Left lung (tissue), 10 donors: Measurements from ENCODE around the gene ATP10A. TPM values are rescaled to one million over a fixed set of nuclear protein-coding genes. Genes with fewer than 3 reads are reported as not detected.

Experiments used
- ATAC-seq: fragments of 200-7000 bp; cut with Tn5 transposase; one replicate; pipeline ENCODE4 v1.9.1; 2020; ENCODE audit warnings: moderate library complexity
- DNase-seq, 4 donors: peaks; one replicate each; pipeline ENCODE4 v3.0.0-alpha.2; 2013 to 2020
- H3K27ac ChIP-seq, 2 donors: fragments of 200-600 bp; sonication (generic) in 1 of 2; one replicate each; pipeline versions ENCODE4 v1.5.0 to v1.8.0; 2020 to 2021
- H3K27me3 ChIP-seq, 2 donors: fragments of 200-600 bp; sonication (generic) in 1 of 2; one replicate each; pipeline versions ENCODE4 v1.5.0 to v1.8.0; 2020 to 2021
- H3K36me3 ChIP-seq, 2 donors: fragments of 200-600 bp; sonication (generic) in 1 of 2; one replicate each; pipeline versions ENCODE4 v1.5.0 to v1.8.0; 2020 to 2021
- H3K4me1 ChIP-seq, 2 donors: fragments of 200-600 bp; one replicate each; pipeline ENCODE4 v1.8.0; 2021
- H3K4me3 ChIP-seq, 2 donors: fragments of 200-600 bp; sonication (generic) in 1 of 2; one replicate each; pipeline versions ENCODE4 v1.5.0 to v1.8.0; 2020 to 2021; ENCODE audit warnings: mild to moderate bottlenecking in 1 of 2
- H3K9me3 ChIP-seq, 2 donors: fragments of 200-600 bp; sonication (generic) in 1 of 2; one replicate each; pipeline versions ENCODE4 v1.5.0 to v1.8.0; 2020 to 2021
- CTCF ChIP-seq, 2 donors: fragments of 200-600 bp; sonication (generic) in 1 of 2; IDR thresholded peaks; one replicate each; pipeline versions ENCODE4 v1.5.0 to v1.8.0; 2021; ENCODE audit warnings: antibody characterized with exemption in 2 of 2
- intact Hi-C, 2 donors: fragments of 100-400 bp; cut with DNase I; formaldehyde crosslinking; loops; one replicate each; pipeline versions ENCODE4 v1.11.2 to v1.14.2; 2022
- polyA plus RNA-seq, 6 donors: library from polyadenylated mRNA; unstranded; fragments of 120-200 nt; gene quantifications; one replicate each; pipeline ENCODE4 v1.2.1, GENCODE V29; 2013; ENCODE audit not compliant: insufficient read length in 6 of 6
- total RNA-seq, 2 donors: library from RNA; stranded (reverse); fragmentation: NEBNext Ultra II Directional; extraction: Animal tissue kit (Norgen Biotek cat#: 25700); gene quantifications; one replicate each; pipeline ENCODE4 v1.2.1, GENCODE V29; 2021
- donor health status: DM: no; HTN: yes; CAD: no.
- donor health status: DM: no; HTN: no; CAD: no.

Gene ATP10A
- total and polyA plus RNA-seq, 8 donors, result 0.70 to 46.1 (median 0.87) TPM

- DNase-seq (peak in 1 of 4 donors; percentile 14), ATAC-seq (peak; percentile 49)
- H3K27me3 ChIP-seq, result no peaks in the 10 kb centered on the region
These were observed 171.3 kb downstream of the ATP10A start for GRCh38 chr15:25691544-25692430.

GRCh38 chr15:25690673-25691543 lies 172.2 kb downstream of the ATP10A start:
- intact Hi-C loops, result no loop called here
- H3K27ac ChIP-seq, result no peak overlapping the region
- no peak overlapping the region for H3K4me3 ChIP-seq
- no peaks in the 10 kb centered on the region for H3K27me3 ChIP-seq
- DNase-seq, result peak in 1 of 4 donors; percentile 60
- peak; percentile 76 for ATAC-seq
- no peaks in the 10 kb centered on the region for H3K9me3 ChIP-seq
- peaks cover 0 to 29% of the 10 kb centered on the region in 2 donors for H3K36me3 ChIP-seq
- TF ChIP-seq CTCF (IDR thresholded peaks at IDR 0.05), result no peak
- no peaks in the 10 kb centered on the region for H3K4me1 ChIP-seq

More at GRCh38 chr15:25691544-25692430, 171.3 kb downstream of the ATP10A start:
- Histone ChIP-seq H3K36me3 (peaks cover 0 to 29% of the 10 kb centered on the region in 2 donors), H3K9me3 (no peaks in the 10 kb centered on the region), H3K27ac (no peak overlapping the region), H3K4me1 (no peaks in the 10 kb centered on the region), H3K4me3 (no peak overlapping the region)
- intact Hi-C loops, result no loop called here
- no peak for TF ChIP-seq CTCF (IDR thresholded peaks at IDR 0.05)

- Histone ChIP-seq H3K36me3 (peaks cover 0 to 25% of the 10 kb centered on the region in 2 donors), H3K4me3 (no peak overlapping the region), H3K9me3 (no peaks in the 10 kb centered on the region), H3K4me1 (no peaks in the 10 kb centered on the region), H3K27me3 (no peaks in the 10 kb centered on the region), H3K27ac (no peak overlapping the region)
- TF ChIP-seq CTCF (IDR thresholded peaks at IDR 0.05), result no peak
- no peak for DNase-seq
- intact Hi-C loops, result no loop called here
- ATAC-seq, result no peak
These were observed 173.5 kb downstream of the ATP10A start for GRCh38 chr15:25689592-25689991.

- Histone ChIP-seq H3K4me3 (no peak overlapping the region), H3K9me3 (no peaks in the 10 kb centered on the region), H3K36me3 (peaks cover 0 to 14% of the 10 kb centered on the region in 2 donors), H3K4me1 (no peaks in the 10 kb centered on the region), H3K27me3 (no peaks in the 10 kb centered on the region), H3K27ac (no peak overlapping the region)
- ATAC-seq (no peak), DNase-seq (no peak)
- TF ChIP-seq CTCF (IDR thresholded peaks at IDR 0.05), result no peak
- intact Hi-C loops, result no loop called here
These were observed 175.0 kb downstream of the ATP10A start for GRCh38 chr15:25688166-25688565.

GRCh38 chr15:25687689-25688088 lies 175.4 kb downstream of the ATP10A start:
- TF ChIP-seq CTCF (IDR thresholded peaks at IDR 0.05), result no peak
- Histone ChIP-seq H3K4me1 (no peaks in the 10 kb centered on the region), H3K36me3 (peaks cover 0 to 13% of the 10 kb centered on the region in 2 donors), H3K4me3 (no peak overlapping the region), H3K27ac (no peak overlapping the region), H3K9me3 (no peaks in the 10 kb centered on the region), H3K27me3 (no peaks in the 10 kb centered on the region)
- DNase-seq, result no peak
- intact Hi-C loops, result no loop called here
- no peak for ATAC-seq
